ENCODE measurements around the gene MGP. TPM values are rescaled to one million over a fixed set of nuclear protein-coding genes. Genes with fewer than 3 reads are reported as not detected.

The MGP gene
- total and polyA plus RNA-seq, 5 donors: 660 to 1,578 (median 1,019) TPM

- Histone ChIP-seq H3K4me1 (ENCODE audit: control insufficient read depth, insufficient read depth, low read length) (no peaks in the 10 kb centered on the region), H3K27ac (ENCODE audit: low read length) (no peak overlapping the region), H3K4me3 (ENCODE audit: low read length) (no peak overlapping the region), H3K9me3 (ENCODE audit: control insufficient read depth, low read length) (no peaks in the 10 kb centered on the region), H3K27me3 (ENCODE audit: control insufficient read depth, insufficient read depth) (no peaks in the 10 kb centered on the region)
- ATAC-seq: no peak
- intact Hi-C loops (cut with DNase I): no loop called here
- DNase-seq: no peak
- WGBS: 95% methylated on average over 1 of the region's 1 CpG
Observed at GRCh38 chr12:14858513-14858912, 27.1 kb downstream of the MGP start.

- H3K27ac ChIP-seq (ENCODE audit: low read length): no peak overlapping the region
- no peaks in the 10 kb centered on the region for H3K27me3 ChIP-seq (ENCODE audit: control insufficient read depth, insufficient read depth)
- H3K4me3 ChIP-seq (ENCODE audit: low read length): no peak overlapping the region
- ATAC-seq (no peak), DNase-seq (no peak)
- intact Hi-C loops (cut with DNase I): loop anchor here in 1 of 4 donors (5.0 kb wide), 1 partner anchor 33 kb away; the partner anchor contains the start of gene MGP
- peaks cover under 1% of the 10 kb centered on the region for H3K4me1 ChIP-seq (ENCODE audit: control insufficient read depth, insufficient read depth, low read length)
- WGBS: 55% methylated on average over 6 of the region's 6 CpGs
- H3K9me3 ChIP-seq (ENCODE audit: control insufficient read depth, low read length): no peaks in the 10 kb centered on the region
Observed at GRCh38 chr12:14854586-14855183, 31.0 kb downstream of the MGP start.

- peak overlapping the region; percentile 36 for H3K27ac ChIP-seq (ENCODE audit: low read length)
Observed at GRCh38 chr12:14853961-14854360, 31.7 kb downstream of the MGP start.

GRCh38 chr12:14852880-14853279, 32.8 kb downstream of the MGP start:
- intact Hi-C loops (cut with DNase I): loop anchor here in 1 of 4 donors (5.0 kb wide), 1 partner anchor 34 kb away; the partner anchor contains the start of gene MGP
- no peak overlapping the region for H3K4me3 ChIP-seq (ENCODE audit: low read length)

More at GRCh38 chr12:14853961-14854360, 31.7 kb downstream of the MGP start:
- Histone ChIP-seq H3K27me3 (ENCODE audit: control insufficient read depth, insufficient read depth) (no peaks in the 10 kb centered on the region), H3K4me3 (ENCODE audit: low read length) (no peak overlapping the region), H3K4me1 (ENCODE audit: control insufficient read depth, insufficient read depth, low read length) (peaks cover 1% of the 10 kb centered on the region), H3K9me3 (ENCODE audit: control insufficient read depth, low read length) (no peaks in the 10 kb centered on the region)
- intact Hi-C loops (cut with DNase I): loop anchor here in 1 of 4 donors (5.0 kb wide), 1 partner anchor 33 kb away; the partner anchor contains the start of gene MGP
- ATAC-seq (peak; percentile 39 to 51), DNase-seq (peak in 2 of 3 donors; percentile 53 to 58)
- WGBS: 26% methylated on average over 3 of the region's 3 CpGs

GRCh38 chr12:14850929-14851663, 34.6 kb downstream of the MGP start:
- 94% methylated on average over 1 of the region's 1 CpG for WGBS
- DNase-seq: no peak
- Histone ChIP-seq H3K4me1 (ENCODE audit: control insufficient read depth, insufficient read depth, low read length) (peaks cover 7% of the 10 kb centered on the region), H3K4me3 (ENCODE audit: low read length) (no peak overlapping the region), H3K9me3 (ENCODE audit: control insufficient read depth, low read length) (no peaks in the 10 kb centered on the region), H3K27ac (ENCODE audit: low read length) (no peak overlapping the region), H3K27me3 (ENCODE audit: control insufficient read depth, insufficient read depth) (no peaks in the 10 kb centered on the region)
- intact Hi-C loops (cut with DNase I): loop anchor here in 1 of 4 donors (5.0 kb wide), 1 partner anchor 36 kb away; the partner anchor contains the start of gene MGP
- no peak for ATAC-seq

More at GRCh38 chr12:14852880-14853279, 32.8 kb downstream of the MGP start:
- no peak for ATAC-seq
- no peak overlapping the region for H3K27ac ChIP-seq (ENCODE audit: low read length)
- H3K27me3 ChIP-seq (ENCODE audit: control insufficient read depth, insufficient read depth): no peaks in the 10 kb centered on the region
- no peak for DNase-seq
- peaks cover 4% of the 10 kb centered on the region for H3K4me1 ChIP-seq (ENCODE audit: control insufficient read depth, insufficient read depth, low read length)
- no peaks in the 10 kb centered on the region for H3K9me3 ChIP-seq (ENCODE audit: control insufficient read depth, low read length)

GRCh38 chr12:14849661-14850060, 36.0 kb downstream of the MGP start:
- H3K27me3 ChIP-seq (ENCODE audit: control insufficient read depth, insufficient read depth): no peaks in the 10 kb centered on the region
- peak; percentile 79 to 88 for ATAC-seq
- H3K4me1 ChIP-seq (ENCODE audit: control insufficient read depth, insufficient read depth, low read length): peaks cover 7% of the 10 kb centered on the region
- H3K9me3 ChIP-seq (ENCODE audit: control insufficient read depth, low read length): no peaks in the 10 kb centered on the region
- no peak overlapping the region for H3K4me3 ChIP-seq (ENCODE audit: low read length)
- intact Hi-C loops (cut with DNase I): loop anchor here in 3 of 4 donors (5.0 to 10.0 kb wide), 3 partner anchors 38 to 148 kb away; partner anchors contain the start of gene MGP (in 3 of the 3)
- 45% methylated on average over 2 of the region's 2 CpGs for WGBS
- no peak overlapping the region for H3K27ac ChIP-seq (ENCODE audit: low read length)
- no peak for DNase-seq

- 55% methylated on average over 4 of the region's 4 CpGs for WGBS
- Histone ChIP-seq H3K27ac (ENCODE audit: low read length) (peak overlapping the region; percentile 15), H3K4me1 (ENCODE audit: control insufficient read depth, insufficient read depth, low read length) (peaks cover 7% of the 10 kb centered on the region), H3K9me3 (ENCODE audit: control insufficient read depth, low read length) (no peaks in the 10 kb centered on the region), H3K4me3 (ENCODE audit: low read length) (no peak overlapping the region), H3K27me3 (ENCODE audit: control insufficient read depth, insufficient read depth) (no peaks in the 10 kb centered on the region)
- DNase-seq (no peak), ATAC-seq (peak in 1 of 2 donors; percentile 31)
- intact Hi-C loops (cut with DNase I): loop anchor here in 3 of 4 donors (5.0 to 10.0 kb wide), 3 partner anchors 40 to 150 kb away; partner anchors contain the start of gene MGP (in 2 of the 3)
Observed at GRCh38 chr12:14846876-14847580, 38.6 kb downstream of the MGP start.

GRCh38 chr12:14846042-14846587, 39.5 kb downstream of the MGP start:
- no peaks in the 10 kb centered on the region for H3K9me3 ChIP-seq (ENCODE audit: control insufficient read depth, low read length)
- peaks cover 9% of the 10 kb centered on the region for H3K4me1 ChIP-seq (ENCODE audit: control insufficient read depth, insufficient read depth, low read length)
- no peak overlapping the region for H3K27ac ChIP-seq (ENCODE audit: low read length)
- no peak overlapping the region for H3K4me3 ChIP-seq (ENCODE audit: low read length)
- ATAC-seq (peak; percentile 27 to 64), DNase-seq (no peak)
- intact Hi-C loops (cut with DNase I): loop anchor here in 3 of 4 donors (5.0 to 10.0 kb wide), 3 partner anchors 41 to 151 kb away; partner anchors contain the start of gene MGP (in 2 of the 3)
- H3K27me3 ChIP-seq (ENCODE audit: control insufficient read depth, insufficient read depth): no peaks in the 10 kb centered on the region
- WGBS: 26% methylated on average over 3 of the region's 3 CpGs

- H3K9me3 ChIP-seq (ENCODE audit: control insufficient read depth, low read length): no peaks in the 10 kb centered on the region
- no peaks in the 10 kb centered on the region for H3K27me3 ChIP-seq (ENCODE audit: control insufficient read depth, insufficient read depth)
- ATAC-seq (peak; percentile 33 to 52), DNase-seq (peak in 1 of 3 donors; percentile 42)
- peaks cover 13% of the 10 kb centered on the region for H3K4me1 ChIP-seq (ENCODE audit: control insufficient read depth, insufficient read depth, low read length)
- WGBS: 14% methylated on average over 3 of the region's 3 CpGs
- intact Hi-C loops (cut with DNase I): loop anchor here in 3 of 4 donors (2.0 to 10.0 kb wide), 4 partner anchors 42 to 152 kb away; partner anchors contain the start of gene MGP (in 2 of the 3)
- no peak overlapping the region for H3K4me3 ChIP-seq (ENCODE audit: low read length)
- H3K27ac ChIP-seq (ENCODE audit: low read length): no peak overlapping the region
Observed at GRCh38 chr12:14845350-14845750, 40.3 kb downstream of the MGP start.

GRCh38 chr12:14844401-14844800, 41.3 kb downstream of the MGP start:
- intact Hi-C loops (cut with DNase I): loop anchor here in 2 of 4 donors (2.0 to 10.0 kb wide), 3 partner anchors 70 to 152 kb away; a partner anchor contains a TSS
- H3K4me3 ChIP-seq (ENCODE audit: low read length): no peak overlapping the region
- DNase-seq (no peak), ATAC-seq (no peak)
- H3K9me3 ChIP-seq (ENCODE audit: control insufficient read depth, low read length): no peaks in the 10 kb centered on the region
- H3K27ac ChIP-seq (ENCODE audit: low read length): no peak overlapping the region
- no peaks in the 10 kb centered on the region for H3K27me3 ChIP-seq (ENCODE audit: control insufficient read depth, insufficient read depth)
- peaks cover 13% of the 10 kb centered on the region for H3K4me1 ChIP-seq (ENCODE audit: control insufficient read depth, insufficient read depth, low read length)
